K562 (cell line): Measurements from ENCODE around the gene LY6G6C. TPM values are rescaled to one million over a fixed set of nuclear protein-coding genes. Genes with fewer than 3 reads are reported as not detected.
A peak's percentile ranks its signal among the peaks of the same experiment; 100 is the strongest.

Source experiments
- ARID2 ChIP-seq: fragments of 450-650 bp; IDR thresholded peaks from 2 replicates; pipeline ENCODE4 v1.6.1; 2017; ENCODE audit warnings: antibody characterized with exemption, mild to moderate bottlenecking
- CBX2 ChIP-seq: fragments of 200-600 bp; sonication (generic); IDR thresholded peaks from one replicate; pipeline ENCODE4 v1.6.1; 2012; ENCODE audit warnings: mild to moderate bottlenecking, low read length, inconsistent platforms; ENCODE audit not compliant: insufficient read depth, poor library complexity, severe bottlenecking
- CEBPG ChIP-seq, 3 experiments: fragments of 200-800 bp in 1 of 3; sonication (Bioruptor generic) in 1 of 3; sonication (generic) in 1 of 3; formaldehyde crosslinking in 1 of 3; IDR thresholded peaks in 2 of 3; conservative IDR thresholded peaks in 1 of 3; 2 replicates each; pipeline versions ENCODE4 v1.6.1 to v1.8.0; 2016 to 2022; ENCODE audit warnings: missing compliant biosample characterization in 2 of 3, missing genetic modification characterization in 2 of 3, mild to moderate bottlenecking in 1 of 3, missing genetic modification reagents in 1 of 3
- JUND ChIP-seq, 2 experiments: IDR thresholded peaks; 2 replicates in 1 of 2; 3 replicates in 1 of 2; pipeline ENCODE4 v1.6.1; 2011; ENCODE audit warnings: borderline replicate concordance in 2 of 2, low read depth in 2 of 2, low read length in 2 of 2, improper control_type of control experiment in 1 of 2, missing biosample characterization in 1 of 2, missing genetic modification characterization in 1 of 2, missing genetic modification reagents in 1 of 2
- PCBP2 ChIP-seq: fragments of 200-400 bp; formaldehyde crosslinking; IDR thresholded peaks from 2 replicates; pipeline ENCODE4 v1.6.1; 2018; ENCODE audit warnings: low read length, low read depth, mild to moderate bottlenecking, moderate library complexity; ENCODE audit not compliant: poor library complexity, severe bottlenecking
- PHB2 ChIP-seq: fragments of 450-650 bp; IDR thresholded peaks from 2 replicates; pipeline ENCODE4 v1.6.1; 2017; ENCODE audit warnings: low read depth
- POLR2AphosphoS5 ChIP-seq: IDR thresholded peaks from 2 replicates; pipeline ENCODE4 v1.6.1; 2011; ENCODE audit warnings: mild to moderate bottlenecking, low read depth, low read length, moderate library complexity; ENCODE audit not compliant: control insufficient read depth, insufficient read depth
- SMARCB1 ChIP-seq: IDR thresholded peaks from 2 replicates; pipeline ENCODE4 v1.6.1; 2011; ENCODE audit warnings: improper control_type of control experiment, low read depth; ENCODE audit not compliant: insufficient read length
- SRSF3 ChIP-seq: fragments of 200-400 bp; formaldehyde crosslinking; IDR thresholded peaks from 2 replicates; pipeline ENCODE4 v1.6.1; 2016; ENCODE audit warnings: mild to moderate bottlenecking, low read length, moderate library complexity; ENCODE audit not compliant: insufficient read depth
- TAF9B ChIP-seq: fragments of 450-650 bp; IDR thresholded peaks from 2 replicates; pipeline ENCODE4 v1.6.1; 2018; ENCODE audit warnings: mild to moderate bottlenecking; ENCODE audit not compliant: partially characterized antibody
- TCF7 ChIP-seq: sonication (generic); IDR thresholded peaks from 2 replicates; pipeline ENCODE4 v1.6.1; 2016; ENCODE audit warnings: antibody characterized with exemption, borderline replicate concordance
- YY1 ChIP-seq, 3 experiments: IDR thresholded peaks; 2 replicates each; pipeline ENCODE4 v1.6.1; 2011; ENCODE audit warnings: low read length in 2 of 3, mild to moderate bottlenecking in 2 of 3, moderate library complexity in 2 of 3, borderline replicate concordance in 1 of 3, control low read depth in 1 of 3, low read depth in 1 of 3; ENCODE audit not compliant: insufficient read depth in 3 of 3, insufficient replicate concordance in 2 of 3, control insufficient read depth in 1 of 3, insufficient read length in 1 of 3; ENCODE audit errors: extremely low read depth in 1 of 3
- ZBTB9 ChIP-seq: fragments of 450-650 bp; formaldehyde crosslinking; IDR thresholded peaks from 2 replicates; pipeline ENCODE4 v1.4.0; 2020; ENCODE audit warnings: mild to moderate bottlenecking, moderate library complexity
- ZKSCAN3 ChIP-seq: fragments of 250-450 bp; sonication (Bioruptor Pico); IDR thresholded peaks from 2 replicates; pipeline ENCODE4 v1.4.0; 2020
- ZNF134 ChIP-seq: fragments of 250-450 bp; sonication (Bioruptor Pico); conservative IDR thresholded peaks from 2 replicates; pipeline ENCODE4 v1.4.0; 2020
- ZNF184 ChIP-seq: sonication (generic); formaldehyde crosslinking; IDR thresholded peaks from 2 replicates; pipeline ENCODE4 v1.5.0; 2020; ENCODE audit warnings: missing genetic modification reagents
- ZNF354B ChIP-seq: fragments of 250-450 bp; sonication (Bioruptor Pico); IDR thresholded peaks from 2 replicates; pipeline ENCODE4 v1.4.0; 2020
- ZNF511 ChIP-seq: sonication (generic); formaldehyde crosslinking; IDR thresholded peaks from 2 replicates; pipeline ENCODE4 v1.8.0; 2022; ENCODE audit warnings: mild to moderate bottlenecking, missing genetic modification reagents
- ZNF57 ChIP-seq: fragments of 450-650 bp; formaldehyde crosslinking; IDR thresholded peaks from 2 replicates; pipeline ENCODE4 v1.4.0; 2020; ENCODE audit warnings: mild to moderate bottlenecking, moderate library complexity
- polyA plus RNA-seq, 8 experiments: library from polyadenylated mRNA; depleted of rRNA in 4 of 8; stranded (reverse) in 5 of 8; unstranded in 3 of 8; fragments of >200 nt; fragmentation: Nextera tagmentation in 2 of 8; fragmentation: Illumina TruSeq in 1 of 8; extraction: Ambion mirVana in 2 of 8; extraction: Trizol in 1 of 8; gene quantifications; 2 replicates each; pipeline versions ENCODE4 v1.2.1 to v1.2.3, GENCODE V29; 2011 to 2014; ENCODE audit warnings: inconsistent platforms in 1 of 8, missing spikeins in 1 of 8
- total RNA-seq, 7 experiments: library from RNA; depleted of rRNA in 6 of 7; stranded (reverse); fragments of >200 nt in 6 of 7; fragmentation: Illumina TruSeq in 2 of 7; extraction: Trizol in 2 of 7; gene quantifications; 2 replicates each; pipeline versions ENCODE4 v1.2.1 to v1.2.3, GENCODE V29; 2011 to 2021; ENCODE audit warnings: low replicate concordance in 1 of 7
- TF ChIP-seq, protein P1 (sequence below): fragments of 450-650 bp; formaldehyde crosslinking; IDR thresholded peaks from 2 replicates; pipeline ENCODE4 v1.4.0; 2020; ENCODE audit warnings: mild to moderate bottlenecking, moderate library complexity
- TF ChIP-seq, protein P2 (sequence below): fragments of 250-450 bp; sonication (Bioruptor Pico); IDR thresholded peaks from 2 replicates; pipeline ENCODE4 v1.4.0; 2020; ENCODE audit warnings: mild to moderate bottlenecking

The LY6G6C gene
- total and polyA plus RNA-seq, 9 of the 15 experiments (the other 6 are each of a cell fraction or from before 2014, with no cell fraction given) = 0.06 to 0.20 TPM; not detected in 7

- TF ChIP-seq JUND (IDR thresholded peaks at IDR 0.05; ENCODE audit: borderline replicate concordance, low read depth, low read length) (no peak), JUND (tag; IDR thresholded peaks at IDR 0.05; ENCODE audit: borderline replicate concordance, low read depth, low read length) (0 out of 3 replicates have a peak, but pooled peaks have one; percentile 13), PCBP2 (no peak), ZNF184 (CRISPR knock-in tag) (no peak), PHB2 (no peak), ZNF354B (CRISPR knock-in tag) (no peak), TCF7 (no peak), ZNF511 (no peak), YY1 (IDR thresholded peaks at IDR 0.05; ENCODE audit: borderline replicate concordance in 1 of 3, control insufficient read depth in 1 of 3, extremely low read depth in 1 of 3, insufficient read depth in 3 of 3, insufficient read length in 1 of 3, insufficient replicate concordance in 2 of 3, low read depth in 1 of 3, low read length in 2 of 3) (peak in 1 of 3 experiments; percentile 28), ZBTB9 (CRISPR knock-in tag) (no peak), CBX2 (no peak), SMARCB1 (no peak), POLR2AphosphoS5 (peak; percentile 53; the same call in 1 of the 2 replicates), ARID2 (peak; percentile 3; the same call in 1 of the 2 replicates), TAF9B (no peak), ZNF134 (CRISPR knock-in tag) (no peak), CEBPG (CRISPR knock-in tag; IDR thresholded peaks at IDR 0.05) (0 out of 2 replicates have a peak, but pooled peaks have one; percentile 1), CEBPG (tag; conservative IDR thresholded peaks at IDR 0.05 in 1 of 2, IDR thresholded peaks at IDR 0.05 in 1 of 2) (no peak), SRSF3 (0 out of 2 replicates have a peak, but pooled peaks have one; percentile 41), ZNF57 (CRISPR knock-in tag) (0 out of 2 replicates have a peak, but pooled peaks have one; percentile 61), ZKSCAN3 (CRISPR knock-in tag) (no peak)
- TF ChIP-seq, protein P1, sequence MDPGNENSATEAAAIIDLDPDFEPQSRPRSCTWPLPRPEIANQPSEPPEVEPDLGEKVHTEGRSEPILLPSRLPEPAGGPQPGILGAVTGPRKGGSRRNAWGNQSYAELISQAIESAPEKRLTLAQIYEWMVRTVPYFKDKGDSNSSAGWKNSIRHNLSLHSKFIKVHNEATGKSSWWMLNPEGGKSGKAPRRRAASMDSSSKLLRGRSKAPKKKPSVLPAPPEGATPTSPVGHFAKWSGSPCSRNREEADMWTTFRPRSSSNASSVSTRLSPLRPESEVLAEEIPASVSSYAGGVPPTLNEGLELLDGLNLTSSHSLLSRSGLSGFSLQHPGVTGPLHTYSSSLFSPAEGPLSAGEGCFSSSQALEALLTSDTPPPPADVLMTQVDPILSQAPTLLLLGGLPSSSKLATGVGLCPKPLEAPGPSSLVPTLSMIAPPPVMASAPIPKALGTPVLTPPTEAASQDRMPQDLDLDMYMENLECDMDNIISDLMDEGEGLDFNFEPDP (CRISPR knock-in tag) = peak; percentile 71; the same call in 1 of the 2 replicates
- TF ChIP-seq, protein P2, sequence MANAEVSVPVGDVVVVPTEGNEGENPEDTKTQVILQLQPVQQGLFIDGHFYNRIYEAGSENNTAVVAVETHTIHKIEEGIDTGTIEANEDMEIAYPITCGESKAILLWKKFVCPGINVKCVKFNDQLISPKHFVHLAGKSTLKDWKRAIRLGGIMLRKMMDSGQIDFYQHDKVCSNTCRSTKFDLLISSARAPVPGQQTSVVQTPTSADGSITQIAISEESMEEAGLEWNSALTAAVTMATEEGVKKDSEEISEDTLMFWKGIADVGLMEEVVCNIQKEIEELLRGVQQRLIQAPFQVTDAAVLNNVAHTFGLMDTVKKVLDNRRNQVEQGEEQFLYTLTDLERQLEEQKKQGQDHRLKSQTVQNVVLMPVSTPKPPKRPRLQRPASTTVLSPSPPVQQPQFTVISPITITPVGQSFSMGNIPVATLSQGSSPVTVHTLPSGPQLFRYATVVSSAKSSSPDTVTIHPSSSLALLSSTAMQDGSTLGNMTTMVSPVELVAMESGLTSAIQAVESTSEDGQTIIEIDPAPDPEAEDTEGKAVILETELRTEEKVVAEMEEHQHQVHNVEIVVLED (CRISPR knock-in tag) = no peak
Measured at GRCh38 chr6:31730631-31731086, 9.1 kb upstream of the LY6G6C start (continued).
